RPMI7951 (cell line): ENCODE measurements around the gene CTF1. TPM values are rescaled to one million over a fixed set of nuclear protein-coding genes. Genes with fewer than 3 reads are reported as not detected.

ENCODE experiments used
- total RNA-seq: library from RNA; depleted of rRNA; stranded (reverse); fragments of >200 nt; shearing (Covaris generic); gene quantifications from 2 replicates; pipeline ENCODE4 v1.2.3, GENCODE V29; 2014; rRNA removed

Gene CTF1
- total RNA-seq, 1 experiment from 2014 or later, result 0.24 TPM

Other genes starting within 250 kb of the CTF1 start
- 6.8 and 10.9 TPM in 2 replicates for gene PRR14, start 245.7 kb upstream of the CTF1 start, total RNA-seq
- 4.1 and 6.0 TPM in 2 replicates for gene FBRS, start 238.2 kb upstream of the CTF1 start, total RNA-seq
- 2.6 and 5.3 TPM in 2 replicates for gene SRCAP, start 197.4 kb upstream of the CTF1 start, total RNA-seq
- 25.3 and 30.9 TPM in 2 replicates for gene PHKG2, start 148.2 kb upstream of the CTF1 start, total RNA-seq
- gene CFAP119, start 134.6 kb upstream of the CTF1 start, total RNA-seq, result 3.4 and 4.6 TPM in 2 replicates
- gene RNF40, start 134.3 kb upstream of the CTF1 start, total RNA-seq, result 45.3 and 48.2 TPM in 2 replicates
- gene ZNF629, start 109.4 kb upstream of the CTF1 start, total RNA-seq, result 7.5 and 8.3 TPM in 2 replicates
- gene BCL7C, start 2.5 kb upstream of the CTF1 start, total RNA-seq, result 40.5 and 42.2 TPM in 2 replicates
- gene FBXL19, start 27.0 kb downstream of the CTF1 start, total RNA-seq, result 3.7 and 8.1 TPM in 2 replicates
- 28.5 and 41.6 TPM in 2 replicates for gene ORAI3, start 52.5 kb downstream of the CTF1 start, total RNA-seq
- 1.1 and 1.2 TPM in 2 replicates for gene SETD1A, start 61.1 kb downstream of the CTF1 start, total RNA-seq
- gene HSD3B7, start 88.6 kb downstream of the CTF1 start, total RNA-seq, result 10.9 and 16.3 TPM in 2 replicates
- gene STX1B, start 114.0 kb downstream of the CTF1 start, total RNA-seq, result 0.29 and 0.60 TPM in 2 replicates
- gene STX4, start 136.9 kb downstream of the CTF1 start, total RNA-seq, result 23.1 and 23.5 TPM in 2 replicates
- 3.6 and 6.2 TPM in 2 replicates for gene ZNF668, start 177.6 kb downstream of the CTF1 start, total RNA-seq
- 4.3 and 6.7 TPM in 2 replicates for gene ZNF646, start 177.8 kb downstream of the CTF1 start, total RNA-seq
- gene PRSS53, start 192.3 kb downstream of the CTF1 start, total RNA-seq, result 0.60 and 1.3 TPM in 2 replicates
- 212 and 281 TPM in 2 replicates for gene VKORC1, start 198.2 kb downstream of the CTF1 start, total RNA-seq
- 33.9 and 42.7 TPM in 2 replicates for gene BCKDK, start 211.8 kb downstream of the CTF1 start, total RNA-seq
- 25.5 and 31.0 TPM in 2 replicates for gene KAT8, start 221.1 kb downstream of the CTF1 start, total RNA-seq
- not detected in 2 replicates for gene PRSS8, start 239.1 kb downstream of the CTF1 start, total RNA-seq